SK-N-MC (cell line): ENCODE results near the gene SH3BP5.

Experiments
- EZH2 ChIP-seq: fragments of 200-600 bp; sonication (generic); IDR thresholded peaks from one replicate; pipeline ENCODE4 v1.6.1; 2017; ENCODE audit warnings: antibody characterized with exemption
- POLR2AphosphoS5 ChIP-seq: IDR thresholded peaks from 2 replicates; pipeline ENCODE4 v1.6.1; 2012; ENCODE audit warnings: mild to moderate bottlenecking, low read depth, low read length, borderline replicate concordance

DNA sequence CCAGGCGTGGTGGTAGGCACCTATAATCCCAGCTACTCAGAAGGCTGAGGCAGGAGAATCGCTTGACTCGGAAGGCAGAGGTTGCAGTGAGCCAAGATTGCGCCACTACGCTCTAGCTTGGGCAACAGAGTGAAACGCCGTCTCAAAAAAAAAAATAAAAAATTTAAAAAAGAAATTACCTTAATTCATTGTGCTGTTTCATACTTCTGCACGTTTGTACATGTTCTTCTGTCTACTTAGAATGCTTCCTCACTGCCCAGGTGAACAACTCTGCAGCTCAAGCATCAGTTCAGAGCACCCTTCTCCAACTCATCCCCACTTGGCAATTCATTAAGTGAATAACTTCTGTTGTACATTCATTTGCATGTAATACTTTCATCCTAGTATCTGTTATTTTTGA, 112.3 kb downstream of the SH3BP5 start:
- TF ChIP-seq EZH2: no peak
- no peak for TF ChIP-seq POLR2AphosphoS5
